IMR-90 (cell line): Measurements from ENCODE around the gene OR2F2. TPM values are rescaled to one million over a fixed set of nuclear protein-coding genes. Genes with fewer than 3 reads are reported as not detected.

Experiments used
- ATAC-seq: fragments of 200-7000 bp; cut with Tn5 transposase; 2 replicates; pipeline ENCODE4 v1.9.1; 2020; ENCODE audit warnings: low read depth, mild to moderate bottlenecking, moderate library complexity
- BruUV-seq: library from RNA; stranded (reverse); fragments of 400-500 nt; replicated peaks from 2 replicates; lab custom pipeline; 2021; lab: Mats Ljungman, UMichigan
- CTCF ChIA-PET: fragments of 300-600 bp; formaldehyde crosslinking; extraction: SDS; loops from one replicate; lab custom pipeline; 2021; ENCODE audit warnings: antibody characterized with exemption; lab: Yijun Ruan, JAX
- POLR2A ChIA-PET: fragments of 300-600 bp; sonication (Branson Sonifier 250); formaldehyde crosslinking; loops from one replicate; lab custom pipeline; 2022; ENCODE audit warnings: antibody characterized with exemption; ENCODE audit not compliant: unreplicated experiment; lab: Charles Lee
- DNase-seq: peaks from one replicate; pipeline ENCODE4 v3.0.0; 2013
- H2AFZ ChIP-seq: replicated peaks from 2 replicates; pipeline ENCODE3; 2013; ENCODE audit warnings: low read length, mild to moderate bottlenecking; ENCODE audit not compliant: poor library complexity
- H2AK5ac ChIP-seq: 2 replicates; pipeline ENCODE4 v1.6.1; 2013; ENCODE audit warnings: low read depth, low read length, inconsistent platforms
- H2AK9ac ChIP-seq: replicated peaks from 2 replicates; pipeline ENCODE3; 2013; ENCODE audit warnings: mild to moderate bottlenecking, low read depth, low read length, moderate library complexity; ENCODE audit not compliant: poor library complexity
- H2BK120ac ChIP-seq: 2 replicates; pipeline ENCODE4 v1.6.1; 2013; ENCODE audit warnings: low read depth, low read length, inconsistent platforms
- H2BK15ac ChIP-seq: 3 replicates; pipeline ENCODE4 v1.6.1; 2013; ENCODE audit warnings: low read depth, low read length, inconsistent platforms
- H2BK20ac ChIP-seq: 2 replicates; pipeline ENCODE4 v1.6.1; 2013; ENCODE audit warnings: low read depth, mild to moderate bottlenecking, inconsistent platforms, low read length, moderate library complexity
- H2BK5ac ChIP-seq: 2 replicates; pipeline ENCODE4 v1.6.1; 2013; ENCODE audit warnings: mild to moderate bottlenecking, low read depth, low read length, inconsistent platforms; ENCODE audit not compliant: poor library complexity, severe bottlenecking
- H3K14ac ChIP-seq: replicated peaks from 2 replicates; pipeline ENCODE4 v1.6.1; 2013; ENCODE audit warnings: low read depth, low read length, inconsistent platforms
- H3K18ac ChIP-seq: 2 replicates; pipeline ENCODE4 v1.6.1; 2013; ENCODE audit warnings: low read depth, low read length, control low read depth
- H3K23ac ChIP-seq: 2 replicates; pipeline ENCODE4 v1.6.1; 2013; ENCODE audit warnings: low read depth, low read length, inconsistent platforms
- H3K27ac ChIP-seq: 2 replicates; pipeline ENCODE4 v1.5.1; 2013; ENCODE audit warnings: mild to moderate bottlenecking, control low read depth, low read length; ENCODE audit not compliant: insufficient read depth
- H3K27me3 ChIP-seq: 2 replicates; pipeline ENCODE4 v1.6.1; 2013; ENCODE audit warnings: low read length; ENCODE audit not compliant: control insufficient read depth, insufficient read depth
- H3K36me3 ChIP-seq: 2 replicates; pipeline ENCODE4 v1.6.1; 2013; ENCODE audit warnings: low read length, mixed read lengths; ENCODE audit not compliant: control insufficient read depth, insufficient read depth
- H3K4ac ChIP-seq: 2 replicates; pipeline ENCODE4 v1.6.1; 2013; ENCODE audit warnings: low read depth, low read length, inconsistent platforms
- H3K4me1 ChIP-seq: 2 replicates; pipeline ENCODE4 v1.6.1; 2013; ENCODE audit warnings: low read length, mixed read lengths; ENCODE audit not compliant: control insufficient read depth, insufficient read depth
- H3K4me2 ChIP-seq: 2 replicates; pipeline ENCODE4 v1.6.1; 2013; ENCODE audit warnings: low read depth, mild to moderate bottlenecking, control low read depth, low read length, moderate library complexity
- H3K4me3 ChIP-seq: 2 replicates; pipeline ENCODE4 v1.5.1; 2013; ENCODE audit warnings: low read depth, mild to moderate bottlenecking, control low read depth, low read length, moderate library complexity; ENCODE audit not compliant: insufficient read depth
- H3K56ac ChIP-seq: 2 replicates; pipeline ENCODE4 v1.6.1; 2013; ENCODE audit warnings: low read length, inconsistent platforms; ENCODE audit not compliant: insufficient read depth; ENCODE audit errors: extremely low read depth
- H3K79me1 ChIP-seq, 2 experiments: 2 replicates each; pipeline ENCODE4 v1.6.1; 2013; ENCODE audit warnings: low read length in 2 of 2, inconsistent platforms in 1 of 2, low read depth in 1 of 2
- H3K9ac ChIP-seq: 2 replicates; pipeline ENCODE4 v1.6.1; 2013; ENCODE audit warnings: low read depth, low read length, control low read depth
- H3K9me1 ChIP-seq: 2 replicates; pipeline ENCODE4 v1.6.1; 2013; ENCODE audit warnings: low read length, inconsistent platforms; ENCODE audit not compliant: insufficient read depth
- H3K9me3 ChIP-seq: 2 replicates; pipeline ENCODE4 v1.6.1; 2013; ENCODE audit warnings: low read length; ENCODE audit not compliant: control insufficient read depth, insufficient read depth
- H4K20me1 ChIP-seq: 2 replicates; pipeline ENCODE4 v1.6.1; 2013; ENCODE audit warnings: low read length, inconsistent platforms; ENCODE audit not compliant: insufficient read depth
- H4K5ac ChIP-seq: 2 replicates; pipeline ENCODE4 v1.6.1; 2013; ENCODE audit warnings: mild to moderate bottlenecking, low read depth, low read length, control low read depth
- H4K8ac ChIP-seq, 2 experiments: 2 replicates each; pipeline ENCODE4 v1.6.1; 2013; ENCODE audit warnings: low read depth in 2 of 2, low read length in 2 of 2, control low read depth in 1 of 2, inconsistent platforms in 1 of 2
- H4K91ac ChIP-seq: 2 replicates; pipeline ENCODE4 v1.6.1; 2013; ENCODE audit warnings: low read depth, low read length, inconsistent platforms; ENCODE audit not compliant: insufficient read depth
- BHLHE40 ChIP-seq: fragments of 150-350 bp; IDR thresholded peaks from 2 replicates; pipeline ENCODE4 v1.6.1; 2016; ENCODE audit warnings: mild to moderate bottlenecking, low read depth, low read length
- CEBPB ChIP-seq: IDR thresholded peaks from 2 replicates; pipeline ENCODE4 v1.6.1; 2012; ENCODE audit warnings: low read depth, low read length, improper control_type of control experiment
- CHD1 ChIP-seq: IDR thresholded peaks from 2 replicates; pipeline ENCODE4 v1.6.1; 2012; ENCODE audit warnings: low read depth, low read length, improper control_type of control experiment
- CTCF ChIP-seq: conservative IDR thresholded peaks from 2 replicates; pipeline ENCODE4 v1.5.1; 2012; ENCODE audit warnings: mild to moderate bottlenecking, low read depth, low read length, improper control_type of control experiment
- FOS ChIP-seq: fragments of 150-350 bp; IDR thresholded peaks from 2 replicates; pipeline ENCODE4 v1.6.1; 2016; ENCODE audit warnings: low read depth, low read length
- MAFK ChIP-seq: IDR thresholded peaks from 2 replicates; pipeline ENCODE4 v1.6.1; 2012; ENCODE audit warnings: low read depth, low read length, improper control_type of control experiment
- MAZ ChIP-seq: IDR thresholded peaks from 2 replicates; pipeline ENCODE4 v1.6.1; 2012; ENCODE audit warnings: low read depth, mild to moderate bottlenecking, low read length, improper control_type of control experiment, moderate library complexity, borderline replicate concordance
- MXI1 ChIP-seq: IDR thresholded peaks from 2 replicates; pipeline ENCODE4 v1.6.1; 2012; ENCODE audit warnings: low read depth, mild to moderate bottlenecking, low read length, moderate library complexity, borderline replicate concordance
- NFE2L2 ChIP-seq: fragments of 150-350 bp; IDR thresholded peaks from 2 replicates; pipeline ENCODE4 v1.6.1; 2016; ENCODE audit warnings: low read depth, mild to moderate bottlenecking, low read length
- POLR2A ChIP-seq: IDR thresholded peaks from 2 replicates; pipeline ENCODE4 v1.6.1; 2012; ENCODE audit warnings: mild to moderate bottlenecking, low read depth, low read length
- RAD21 ChIP-seq: IDR thresholded peaks from 2 replicates; pipeline ENCODE4 v1.6.1; 2012; ENCODE audit warnings: low read length, improper control_type of control experiment
- RCOR1 ChIP-seq: IDR thresholded peaks from 2 replicates; pipeline ENCODE4 v1.6.1; 2012; ENCODE audit warnings: mild to moderate bottlenecking, low read length, improper control_type of control experiment; ENCODE audit not compliant: insufficient replicate concordance
- RFX5 ChIP-seq: IDR thresholded peaks from 2 replicates; pipeline ENCODE4 v1.8.0; 2012; ENCODE audit warnings: low read depth, mild to moderate bottlenecking, low read length, moderate library complexity
- SMC3 ChIP-seq: fragments of 150-350 bp; IDR thresholded peaks from 2 replicates; pipeline ENCODE4 v1.6.1; 2016; ENCODE audit warnings: low read depth, mild to moderate bottlenecking, antibody characterized with exemption, low read length, moderate library complexity
- WGBS, 2 experiments: methylation state at CpG; one replicate each; pipeline versions ENCODE4 v1.1.5 to v1.1.7; 2013; ENCODE audit warnings: missing lambda C conversion rate in 2 of 2; ENCODE audit not compliant: insufficient read length in 1 of 2; ENCODE audit errors: extremely low coverage in 2 of 2; 5-methylcytosine and 5-hydroxymethylcytosine counted together
- dilution Hi-C: fragments of 300-500 bp; cut with HindIII; formaldehyde crosslinking; loops from one replicate; pipeline ENCODE4 v1.14.3; 2018; ENCODE audit warnings: low sequenced_read_pairs; ENCODE audit not compliant: unreplicated experiment
- in situ Hi-C: fragments of 300-500 bp; cut with MboI; formaldehyde crosslinking; loops from 3 replicates; pipeline ENCODE4 v1.14.3; 2019; ENCODE audit warnings: low sequenced_read_pairs, inconsistent platforms, mixed read lengths
- intact Hi-C: fragments of 100-400 bp; cut with micrococcal nuclease; formaldehyde crosslinking; loops from 2 replicates; pipeline ENCODE4 v1.10.0; 2022
- polyA plus RNA-seq, 3 experiments: library from polyadenylated mRNA; depleted of rRNA; stranded (reverse); fragments of >200 nt; gene quantifications; 2 replicates each; pipeline ENCODE4 v1.2.3, GENCODE V29; 2012; ENCODE audit warnings: low replicate concordance in 1 of 3
- total RNA-seq: library from RNA; depleted of rRNA; stranded (reverse); fragments of >200 nt; gene quantifications from 2 replicates; pipeline ENCODE4 v1.2.3, GENCODE V29; 2012
- TF ChIP-seq, protein P1 (sequence below): fragments of 150-350 bp; IDR thresholded peaks from 2 replicates; pipeline ENCODE4 v1.6.1; 2017; ENCODE audit warnings: mild to moderate bottlenecking, antibody characterized with exemption, low read length, low read depth
- TF ChIP-seq, protein P2 (sequence below): fragments of 150-350 bp; IDR thresholded peaks from 2 replicates; pipeline ENCODE4 v1.6.1; 2016; ENCODE audit warnings: low read depth, mild to moderate bottlenecking, low read length, moderate library complexity, borderline replicate concordance

OR2F2 gene
- total and polyA plus RNA-seq, 2 of the 4 experiments (the other 2 are of a cell fraction), result not detected

DNA sequence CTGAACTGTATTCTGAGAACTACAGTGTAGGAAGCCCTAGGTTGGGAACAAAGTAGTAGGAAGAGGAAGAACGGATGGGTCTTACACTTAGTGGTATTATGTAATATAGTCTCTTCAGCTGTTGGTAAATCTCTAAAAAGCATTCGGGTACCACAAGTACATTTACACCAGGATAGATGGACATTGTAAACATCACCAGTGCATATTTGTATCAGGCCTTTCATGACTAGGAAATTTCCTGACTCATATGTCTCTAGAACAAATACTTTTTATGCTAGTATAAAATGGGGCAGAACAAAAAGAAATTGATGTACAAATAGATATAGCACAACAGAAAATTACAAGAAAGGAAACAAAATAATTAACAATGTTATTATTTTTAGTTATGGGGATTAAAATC, 43.6 kb downstream of the OR2F2 start:
- Histone ChIP-seq H4K8ac (no peak overlapping the region), H4K91ac (no peak overlapping the region), H2BK15ac (no peak overlapping the region), H3K27ac (no peak overlapping the region), H3K14ac (no peak overlapping the region), H3K79me1 (no peaks in the 10 kb centered on the region), H4K5ac (no peak overlapping the region), H3K9me1 (no peaks in the 10 kb centered on the region), H2AK9ac (no peak overlapping the region), H2BK120ac (no peak overlapping the region; the same call in 1 of the 2 replicates), H2BK20ac (no peak overlapping the region), H3K27me3 (no peaks in the 10 kb centered on the region), H2AK5ac (no peak overlapping the region), H3K9me3 (no peaks in the 10 kb centered on the region), H3K36me3 (no peaks in the 10 kb centered on the region), H4K20me1 (no peaks in the 10 kb centered on the region), H3K18ac (no peak overlapping the region), H3K9ac (no peak overlapping the region), H3K56ac (no peak overlapping the region), H3K4me1 (peaks cover 3% of the 10 kb centered on the region; the same call in 1 of the 2 replicates), H2AFZ (no peak overlapping the region), H3K4me2 (no peak overlapping the region), H3K23ac (no peak overlapping the region), H2BK5ac (no peak overlapping the region), H3K4me3 (no peak overlapping the region), H3K4ac (no peak overlapping the region)
- POLR2A ChIA-PET, result no interaction called here
- no peak for DNase-seq
- intact Hi-C loops (loop anchor here (5.0 kb wide), 1 partner anchor 41 kb away; the partner anchor contains the start of gene OR2F2), dilution Hi-C loops (no loop called here), in situ Hi-C loops (no loop called here)
- BruUV-seq, result no TSS peak
- CTCF ChIA-PET, result no interaction called here
- TF ChIP-seq MXI1, result no peak
- TF ChIP-seq NFE2L2, result no peak
- TF ChIP-seq MAZ, result no peak
- no peak for TF ChIP-seq RAD21
- no peak for TF ChIP-seq CEBPB
- no peak for TF ChIP-seq POLR2A
- TF ChIP-seq BHLHE40, result no peak
- TF ChIP-seq CHD1, result no peak
- TF ChIP-seq, protein P1, sequence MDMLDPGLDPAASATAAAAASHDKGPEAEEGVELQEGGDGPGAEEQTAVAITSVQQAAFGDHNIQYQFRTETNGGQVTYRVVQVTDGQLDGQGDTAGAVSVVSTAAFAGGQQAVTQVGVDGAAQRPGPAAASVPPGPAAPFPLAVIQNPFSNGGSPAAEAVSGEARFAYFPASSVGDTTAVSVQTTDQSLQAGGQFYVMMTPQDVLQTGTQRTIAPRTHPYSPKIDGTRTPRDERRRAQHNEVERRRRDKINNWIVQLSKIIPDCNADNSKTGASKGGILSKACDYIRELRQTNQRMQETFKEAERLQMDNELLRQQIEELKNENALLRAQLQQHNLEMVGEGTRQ, result no peak
- TF ChIP-seq, protein P2, sequence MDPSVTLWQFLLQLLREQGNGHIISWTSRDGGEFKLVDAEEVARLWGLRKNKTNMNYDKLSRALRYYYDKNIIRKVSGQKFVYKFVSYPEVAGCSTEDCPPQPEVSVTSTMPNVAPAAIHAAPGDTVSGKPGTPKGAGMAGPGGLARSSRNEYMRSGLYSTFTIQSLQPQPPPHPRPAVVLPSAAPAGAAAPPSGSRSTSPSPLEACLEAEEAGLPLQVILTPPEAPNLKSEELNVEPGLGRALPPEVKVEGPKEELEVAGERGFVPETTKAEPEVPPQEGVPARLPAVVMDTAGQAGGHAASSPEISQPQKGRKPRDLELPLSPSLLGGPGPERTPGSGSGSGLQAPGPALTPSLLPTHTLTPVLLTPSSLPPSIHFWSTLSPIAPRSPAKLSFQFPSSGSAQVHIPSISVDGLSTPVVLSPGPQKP, result no peak
- no peak for TF ChIP-seq MAFK
- TF ChIP-seq SMC3, result no peak
- no peak for TF ChIP-seq FOS
- TF ChIP-seq RCOR1, result no peak
- no peak for TF ChIP-seq RFX5
- no peak for TF ChIP-seq CTCF
- ATAC-seq, result peak; percentile 40
- WGBS, 2 experiments, result no CpG with 5 or more reads among the region's 2 CpGs
